Measurements from ENCODE around the gene FBXL16. TPM values are rescaled to one million over a fixed set of nuclear protein-coding genes. Genes with fewer than 3 reads are reported as not detected.

Gene FBXL16
- total and polyA plus RNA-seq, 2 donors (not counting 3 experiments of a cell fraction or from before 2014, with no cell fraction given) = 0.07 to 0.22 TPM

- no TSS peak for BruUV-seq (replicated peaks)
- dilution Hi-C loops (cut with MboI; ENCODE audit: extremely low pct_ligation_motif_present, low sequenced_read_pairs) = no loop called here
- H3K27me3 ChIP-seq (ENCODE audit: control insufficient read depth in 2 of 2, insufficient read depth in 2 of 2, low read length in 2 of 2) = no peaks in the 10 kb centered on the region
- no peak overlapping the region for H3K9ac ChIP-seq (replicated peaks; ENCODE audit: extremely low read depth, insufficient read depth, low read length)
- H3K27ac ChIP-seq (ENCODE audit: insufficient read depth, low read depth, low read length) = no peak overlapping the region
- CTCF ChIA-PET = interaction anchor here (0.8 kb wide), 1 partner anchor 92 kb away, joined by 3 read pairs; no protein-coding TSS in a partner anchor
- FAIRE-seq = no peak
- no peaks in the 10 kb centered on the region for H3K4me1 ChIP-seq (ENCODE audit: control insufficient read depth, extremely low read depth, insufficient read depth, low read length)
- H2AFZ ChIP-seq (ENCODE audit: low read depth, low read length) = no peak overlapping the region
- H3K36me3 ChIP-seq (ENCODE audit: control insufficient read depth in 2 of 2, extremely low read depth in 1 of 2, insufficient read depth in 2 of 2, low read length in 2 of 2) = peaks cover 5 to 35% of the 10 kb centered on the region in 2 experiments
- DNase-seq (ENCODE audit: low read depth, low spot score) = no peak
- POLR2A ChIA-PET = no interaction called here
- no peaks in the 10 kb centered on the region for H4K20me1 ChIP-seq (replicated peaks; ENCODE audit: control insufficient read depth, extremely low read depth, insufficient read depth, low read length)
- no peak overlapping the region for H3K4me2 ChIP-seq (ENCODE audit: insufficient read depth, low read length)
- H3K9me1 ChIP-seq (replicated peaks; ENCODE audit: control insufficient read depth, extremely low read depth, insufficient read depth, low read length) = no peaks in the 10 kb centered on the region
- intact Hi-C loops (cut with micrococcal nuclease) = no loop called here
- H3K4me3 ChIP-seq (replicated peaks in 1 of 3; ENCODE audit: insufficient read depth in 1 of 3, low read depth in 1 of 3, low read length in 3 of 3) = no peak overlapping the region
- peaks cover 18% of the 10 kb centered on the region for H3K79me2 ChIP-seq (ENCODE audit: control insufficient read depth, insufficient read depth, low read length)
- no peak for TF ChIP-seq POLR2AphosphoS5 (IDR thresholded peaks at IDR 0.05; ENCODE audit: insufficient read depth, low read depth, low read length)
- TF ChIP-seq, protein P1, sequence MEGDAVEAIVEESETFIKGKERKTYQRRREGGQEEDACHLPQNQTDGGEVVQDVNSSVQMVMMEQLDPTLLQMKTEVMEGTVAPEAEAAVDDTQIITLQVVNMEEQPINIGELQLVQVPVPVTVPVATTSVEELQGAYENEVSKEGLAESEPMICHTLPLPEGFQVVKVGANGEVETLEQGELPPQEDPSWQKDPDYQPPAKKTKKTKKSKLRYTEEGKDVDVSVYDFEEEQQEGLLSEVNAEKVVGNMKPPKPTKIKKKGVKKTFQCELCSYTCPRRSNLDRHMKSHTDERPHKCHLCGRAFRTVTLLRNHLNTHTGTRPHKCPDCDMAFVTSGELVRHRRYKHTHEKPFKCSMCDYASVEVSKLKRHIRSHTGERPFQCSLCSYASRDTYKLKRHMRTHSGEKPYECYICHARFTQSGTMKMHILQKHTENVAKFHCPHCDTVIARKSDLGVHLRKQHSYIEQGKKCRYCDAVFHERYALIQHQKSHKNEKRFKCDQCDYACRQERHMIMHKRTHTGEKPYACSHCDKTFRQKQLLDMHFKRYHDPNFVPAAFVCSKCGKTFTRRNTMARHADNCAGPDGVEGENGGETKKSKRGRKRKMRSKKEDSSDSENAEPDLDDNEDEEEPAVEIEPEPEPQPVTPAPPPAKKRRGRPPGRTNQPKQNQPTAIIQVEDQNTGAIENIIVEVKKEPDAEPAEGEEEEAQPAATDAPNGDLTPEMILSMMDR (IDR thresholded peaks at IDR 0.05; ENCODE audit: extremely low read depth in 1 of 2, insufficient read depth in 1 of 2, low read depth in 1 of 2, low read length in 2 of 2) = no peak
- no peak for TF ChIP-seq MYC (IDR thresholded peaks at IDR 0.05; ENCODE audit: low read depth, low read length)
- TF ChIP-seq JUN (IDR thresholded peaks at IDR 0.05; ENCODE audit: borderline replicate concordance, insufficient read depth, insufficient read length, low read depth) = no peak
- TF ChIP-seq MAX (IDR thresholded peaks at IDR 0.05; ENCODE audit: insufficient read depth, insufficient read length) = no peak
- TF ChIP-seq GATA2 (IDR thresholded peaks at IDR 0.05; ENCODE audit: insufficient read depth, insufficient read length, low read depth, low read length) = no peak
- TF ChIP-seq POLR2A (IDR thresholded peaks at IDR 0.05; ENCODE audit: low read depth, low read length) = no peak
- no peak for TF ChIP-seq EZH2 (IDR thresholded peaks at IDR 0.05; ENCODE audit: borderline replicate concordance, low read depth, low read length, severe bottlenecking)
- no peak for TF ChIP-seq FOS (IDR thresholded peaks at IDR 0.05; ENCODE audit: borderline replicate concordance, insufficient read depth, low read length)
- H3K9me3 ChIP-seq (replicated peaks; ENCODE audit: control insufficient read depth, insufficient read depth, low read length) = no peaks in the 10 kb centered on the region
Observed at GRCh38 chr16:670485-671352, 34.9 kb downstream of the FBXL16 start.
